ENCODE measurements around the gene SLC13A4.
"Not testable (repeated sequence)": the region's sequence is repeated elsewhere in the genome, so short reads cannot be mapped to it uniquely, and the experiment has no call there.

Gene SLC13A4

GRCh38 chr7:135748770-135749169 is 20.8 kb upstream of the SLC13A4 start, which contains the start of gene FAM180A:
Gene FAM180A, minus strand, starts transcription at chr7:135748813. Its CDS starts 233 bp downstream, at chr7:135748580.
- DNase-seq, result no peak

- DNase-seq, result no peak
Observed at GRCh38 chr7:135747366-135747765, 19.4 kb upstream of the SLC13A4 start.

GRCh38 chr7:135745703-135746312 is 17.8 kb upstream of the SLC13A4 start:
- DNase-seq, result no peak

GRCh38 chr7:135744938-135745702 is 17.1 kb upstream of the SLC13A4 start:
- no peak for DNase-seq

- DNase-seq, result no peak
Observed at GRCh38 chr7:135743907-135744731, 16.1 kb upstream of the SLC13A4 start.

GRCh38 chr7:135742371-135742770 is 14.4 kb upstream of the SLC13A4 start:
- DNase-seq, result no peak

GRCh38 chr7:135741905-135742304 is 13.9 kb upstream of the SLC13A4 start:
- no peak for DNase-seq

- no peak for DNase-seq
Observed at GRCh38 chr7:135740889-135741288, 12.9 kb upstream of the SLC13A4 start.

GRCh38 chr7:135737306-135737647 is 9.3 kb upstream of the SLC13A4 start:
- not testable (repeated sequence) for DNase-seq

- no peak for DNase-seq
Observed at GRCh38 chr7:135736586-135737305, 8.8 kb upstream of the SLC13A4 start.

GRCh38 chr7:135734343-135734689 is 6.3 kb upstream of the SLC13A4 start:
- DNase-seq, result no peak

- no peak for DNase-seq
Observed at GRCh38 chr7:135733603-135734342, 5.8 kb upstream of the SLC13A4 start.

- no peak for DNase-seq
Observed at GRCh38 chr7:135731131-135731530, 3.1 kb upstream of the SLC13A4 start.

GRCh38 chr7:135729230-135729629 is 1.2 kb upstream of the SLC13A4 start:
- no peak for DNase-seq

GRCh38 chr7:135726911-135727673 is 894 bp downstream of the SLC13A4 start:
- DNase-seq, result no peak

GRCh38 chr7:135726276-135726788 is 1.7 kb downstream of the SLC13A4 start:
- DNase-seq, result no peak

- DNase-seq, result no peak
Observed at GRCh38 chr7:135723411-135723810, 4.6 kb downstream of the SLC13A4 start.

- no peak for DNase-seq
Observed at GRCh38 chr7:135721198-135721820, 6.7 kb downstream of the SLC13A4 start.

- no peak for DNase-seq
Observed at GRCh38 chr7:135719688-135720087, 8.3 kb downstream of the SLC13A4 start.

- DNase-seq, result no peak
Observed at GRCh38 chr7:135718794-135719437, 9.1 kb downstream of the SLC13A4 start.
